HG03521 (cell line): ENCODE results near the gene GNG2.

Experiments
- ATAC-seq: cut with Tn5 transposase; IDR thresholded peaks from one replicate; pipeline ENCODE4 v1.9.1; 2021; ENCODE audit warnings: mild to moderate bottlenecking, moderate library complexity; ENCODE audit not compliant: unreplicated experiment

GNG2 gene

DNA sequence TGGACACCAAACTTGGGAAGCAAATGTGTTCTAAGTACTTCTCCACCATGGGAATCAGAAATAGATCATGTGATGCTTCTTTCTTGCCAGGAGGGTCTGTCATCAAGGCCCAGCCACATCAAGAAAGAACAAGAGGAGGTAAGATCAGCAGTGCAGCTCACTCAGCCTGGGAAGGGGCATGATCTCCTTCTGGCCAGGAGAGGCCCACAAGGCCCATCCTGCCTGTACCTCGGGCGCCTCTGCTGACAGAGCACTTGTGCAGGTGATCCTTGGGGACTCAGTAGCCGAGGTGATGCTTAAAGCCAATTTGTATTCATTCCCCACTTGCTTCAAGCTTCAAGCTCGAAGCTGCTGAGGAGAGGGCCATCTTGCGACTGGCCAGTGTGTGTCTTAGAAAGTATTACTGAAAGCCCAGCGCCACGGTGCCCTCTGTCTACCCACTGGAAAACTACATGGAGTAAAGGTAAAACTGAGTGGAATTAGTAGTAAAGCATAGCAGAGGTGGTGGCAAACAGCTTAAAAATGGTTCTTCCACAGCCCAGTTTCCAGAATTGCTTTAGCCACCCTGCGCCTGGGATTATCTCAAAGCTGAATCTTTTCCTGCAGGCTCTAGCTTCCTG is 155.1 kb downstream of the GNG2 start:
- no peak for ATAC-seq

DNA sequence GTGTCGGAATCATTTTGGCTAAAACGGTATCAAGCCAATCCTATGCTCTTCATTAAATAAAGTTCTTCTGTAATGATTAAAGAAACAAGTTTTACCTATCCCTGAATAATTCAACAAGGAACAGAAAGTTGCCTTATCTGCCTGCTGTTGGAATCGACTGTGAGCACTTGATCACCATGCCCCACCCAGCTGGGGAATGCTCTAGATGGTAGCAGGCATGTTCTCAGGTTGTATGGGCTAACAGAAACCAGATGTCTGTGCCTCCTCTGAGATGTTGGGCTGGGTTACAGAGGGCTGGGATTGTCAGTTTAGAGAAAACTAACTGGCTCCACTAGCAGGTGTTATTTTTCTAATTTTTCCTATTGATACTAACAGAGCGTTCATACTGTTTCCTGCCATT is 157.8 kb downstream of the GNG2 start:
- ATAC-seq: no peak

DNA sequence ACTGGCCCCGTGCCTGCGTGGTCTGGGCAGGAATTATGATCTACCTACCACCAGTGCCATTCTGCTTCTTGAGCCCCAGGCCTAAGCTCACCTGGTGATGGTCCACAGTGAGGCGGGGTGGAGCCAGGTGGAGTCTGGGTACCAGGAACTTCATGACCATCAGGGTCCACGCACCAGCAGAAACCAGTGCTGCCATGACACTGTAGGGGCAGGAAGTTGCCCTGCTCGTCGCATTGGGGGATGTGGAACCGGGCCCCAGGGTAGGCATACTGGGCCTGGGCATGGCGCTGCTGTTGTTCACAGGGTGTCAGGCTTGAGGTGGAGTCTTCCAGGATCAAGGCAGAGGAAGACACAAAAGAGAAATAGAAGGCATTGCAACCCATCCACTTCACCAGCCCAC is 158.6 kb downstream of the GNG2 start:
- ATAC-seq: no peak
